ENCODE results near the gene GCN1. TPM values are rescaled to one million over a fixed set of nuclear protein-coding genes. Genes with fewer than 3 reads are reported as not detected.

Gene GCN1
- total and polyA plus RNA-seq, 2 of the 8 experiments (the other 6 are each of a cell fraction or from before 2014, with no cell fraction given), result 61.4 to 133 TPM

- H3K27me3 ChIP-seq (replicated peaks in 1 of 4; ENCODE audit: control insufficient read depth in 3 of 4, extremely low read depth in 1 of 4, insufficient read depth in 3 of 4, low read length in 3 of 4), result no peaks in the 10 kb centered on the region
- H2BK20ac ChIP-seq (ENCODE audit: low read length), result no peak overlapping the region
- no peak overlapping the region for H2AK5ac ChIP-seq (ENCODE audit: low read depth, low read length)
- ChIA-PET CTCF (ENCODE audit: partially characterized antibody) (interaction anchor here (0.6 to 17.8 kb wide), 39 partner anchors 8 to 1049 kb away, joined by 3 to 930 read pairs (median 5); partner anchors contain the start of genes GCN1, HSPB8, POP5 and PXN), POLR2A (ENCODE audit: partially characterized antibody) (interaction anchor here (0.6 to 88.3 kb wide), 18 partner anchors 8 to 239 kb away, joined by 3 to 4270 read pairs (median 4); partner anchors contain the start of genes BICDL1, GCN1, PXN and RAB35)
- H2BK120ac ChIP-seq (replicated peaks; ENCODE audit: low read depth, low read length), result no peak overlapping the region
- FAIRE-seq (no peak), DNase-seq (ENCODE audit: low read depth in 1 of 2, low spot score in 2 of 2) (no peak)
- WGBS, 2 experiments (ENCODE audit: extremely low coverage in 1 of 2, insufficient coverage in 1 of 2, insufficient read length in 1 of 2, insufficient replicate concordance in 2 of 2, low coverage in 1 of 2, low lambda C conversion rate in 2 of 2, missing lambda C conversion rate in 1 of 2), result 82% methylated on average over 8 of the region's 8 CpGs; no CpG with 5 or more reads in 1 of the 2 experiments
- no peak overlapping the region for H3K14ac ChIP-seq (ENCODE audit: insufficient read length)
- H3K9me3 ChIP-seq (ENCODE audit: insufficient read depth in 2 of 2, low read depth in 1 of 2, low read length in 1 of 2), result no peaks in the 10 kb centered on the region
- no peaks in the 10 kb centered on the region; the same call in 1 of the 2 replicates for H3K23me2 ChIP-seq (ENCODE audit: low read depth, low read length)
- H3K4ac ChIP-seq (replicated peaks; ENCODE audit: insufficient read length, low read depth, low read length), result peak overlapping the region; percentile 73
- no peak overlapping the region for H2AFZ ChIP-seq (ENCODE audit: low read length)
- H3K4me2 ChIP-seq (ENCODE audit: insufficient read depth in 1 of 2, low read depth in 2 of 2, low read length in 2 of 2), result no peak overlapping the region; a peak in 2 of 4 replicates
- H3K56ac ChIP-seq (replicated peaks; ENCODE audit: insufficient read length, low read depth, low read length), result no peak overlapping the region
- H3K36me3 ChIP-seq (ENCODE audit: control insufficient read depth in 2 of 4, insufficient read depth in 4 of 4, low read length in 3 of 4), result peaks cover 4 to 14% (median 11%) of the 10 kb centered on the region in 4 experiments; a peak in 7 of 8 replicates
- H3K23ac ChIP-seq (ENCODE audit: insufficient read length), result no peak overlapping the region
- H2BK12ac ChIP-seq (ENCODE audit: low read depth, low read length), result peak overlapping the region; percentile 7; the same call in 1 of the 2 replicates
- no peaks in the 10 kb centered on the region; the same call in 1 of the 2 replicates for H3K79me1 ChIP-seq (ENCODE audit: low read depth, low read length)
- H2BK15ac ChIP-seq (ENCODE audit: low read length), result no peak overlapping the region; the same call in 1 of the 2 replicates
- H4K20me1 ChIP-seq (replicated peaks in 1 of 2; ENCODE audit: control insufficient read depth in 1 of 2, insufficient read depth in 2 of 2, low read length in 2 of 2), result peaks cover 6 to 12% of the 10 kb centered on the region in 2 experiments
- H2BK5ac ChIP-seq (ENCODE audit: low read depth, low read length), result peak overlapping the region; percentile 41; the same call in 1 of the 2 replicates
- no peak overlapping the region for H4K5ac ChIP-seq (ENCODE audit: insufficient read length, low read depth, low read length)
- H4K8ac ChIP-seq (ENCODE audit: extremely low read depth, insufficient read depth, low read length), result no peak overlapping the region
- H3K18ac ChIP-seq (ENCODE audit: extremely low read depth, low read length), result peak overlapping the region; percentile 2; the same call in 1 of the 2 replicates
- H4K91ac ChIP-seq (replicated peaks; ENCODE audit: insufficient read length, low read length), result peak overlapping the region; percentile 36
- H3K79me2 ChIP-seq (ENCODE audit: control insufficient read depth in 1 of 2, insufficient read depth in 2 of 2, low read length in 2 of 2), result peaks cover 0 to 33% of the 10 kb centered on the region in 2 experiments; a peak in 2 of 4 replicates
- H3K9ac ChIP-seq (replicated peaks in 1 of 4; ENCODE audit: extremely low read depth in 1 of 4, low read depth in 3 of 4, low read length in 3 of 4), result no peak overlapping the region
- H3K4me1 ChIP-seq (replicated peaks in 1 of 4; ENCODE audit: control insufficient read depth in 3 of 4, insufficient read depth in 4 of 4, low read length in 3 of 4), result peaks cover 24 to 61% (median 39%) of the 10 kb centered on the region in 4 experiments
- no peak overlapping the region for H3K4me3 ChIP-seq (ENCODE audit: extremely low read depth in 1 of 4, insufficient read depth in 2 of 4, low read depth in 3 of 4, low read length in 4 of 4)
- no peak overlapping the region for H3K27ac ChIP-seq (ENCODE audit: low read depth, low read length)
- TF ChIP-seq SIRT6 (IDR thresholded peaks at IDR 0.05; ENCODE audit: low read length) (no peak), TAF1 (IDR thresholded peaks at IDR 0.05; ENCODE audit: low read depth, low read length) (no peak), POU5F1 (IDR thresholded peaks at IDR 0.05; ENCODE audit: low read depth, low read length) (no peak), CHD2 (IDR thresholded peaks at IDR 0.05; ENCODE audit: low read length) (no peak), PHF8 (conservative IDR thresholded peaks at IDR 0.05; ENCODE audit: low read depth, low read length) (no peak), JUN (IDR thresholded peaks at IDR 0.05; ENCODE audit: low read depth, low read length) (no peak), MAX (IDR thresholded peaks at IDR 0.05) (no peak), TCF12 (IDR thresholded peaks at IDR 0.05; ENCODE audit: low read depth, low read length) (no peak), HDAC6 (IDR thresholded peaks at IDR 0.05; ENCODE audit: low read depth, low read length) (no peak), KDM5A (IDR thresholded peaks at IDR 0.05; ENCODE audit: low read length) (no peak), GABPA (IDR thresholded peaks at IDR 0.05; ENCODE audit: borderline replicate concordance, insufficient read depth, low read length) (no peak), TBP (IDR thresholded peaks at IDR 0.05; ENCODE audit: low read depth, low read length) (no peak)
These were observed 32.9 kb upstream of the GCN1 start for GRCh38 chr12:120227233-120228040.

Measured in H1 (cell line).